ENCODE results near the gene OR5D14. TPM values are rescaled to one million over a fixed set of nuclear protein-coding genes. Genes with fewer than 3 reads are reported as not detected.

Gene OR5D14
- total and polyA plus RNA-seq, 2 of the 13 experiments (the other 11 are each of a cell fraction or from before 2014, with no cell fraction given): not detected

GRCh38 chr11:55811067-55811466 is 15.7 kb downstream of the OR5D14 start, which contains the start of gene OR5L1:
OR5L1 (plus strand) TSS chr11:55811367; CDS start chr11:55811467, 100 bp downstream.
- Histone ChIP-seq H3K27me3 (ENCODE audit: control insufficient read depth in 1 of 2, insufficient read depth in 2 of 2, low read length in 2 of 2) (no peaks in the 10 kb centered on the region), H3K79me2 (ENCODE audit: insufficient read depth, low read length) (no peaks in the 10 kb centered on the region), H3K27ac (ENCODE audit: extremely low read length, insufficient read depth, low read length) (no peak within 1 kb of the TSS), H3K4me1 (ENCODE audit: insufficient read depth, low read length) (no peaks in the 10 kb centered on the region), H2AFZ (ENCODE audit: low read length) (no peak within 1 kb of the TSS), H3K4me2 (ENCODE audit: low read depth, low read length) (no peak within 1 kb of the TSS), H3K9ac (ENCODE audit: insufficient read depth, low read depth, low read length) (no peak within 1 kb of the TSS), H3K9me3 (ENCODE audit: low read length) (peaks cover 43% of the 10 kb centered on the region), H4K20me1 (ENCODE audit: insufficient read depth, low read length) (no peaks in the 10 kb centered on the region), H3K4me3 (replicated peaks in 1 of 3; ENCODE audit: insufficient read depth in 1 of 3, low read depth in 2 of 3, low read length in 3 of 3) (no peak within 1 kb of the TSS), H3K36me3 (replicated peaks in 1 of 2; ENCODE audit: control insufficient read depth in 1 of 2, insufficient read depth in 2 of 2, low read length in 2 of 2) (no peaks in the 10 kb centered on the region)
- ATAC-seq (no peak), DNase-seq (ENCODE audit: low spot score) (no peak), FAIRE-seq (no peak)
- no peak for TF ChIP-seq ZNF619 (CRISPR knock-in tag; IDR thresholded peaks at IDR 0.05)
- TF ChIP-seq SRSF9 (IDR thresholded peaks at IDR 0.05; ENCODE audit: borderline replicate concordance, insufficient read depth, low read depth, low read length, poor library complexity, severe bottlenecking): no peak
- TF ChIP-seq ZNF12 (CRISPR knock-in tag; IDR thresholded peaks at IDR 0.05): no peak
- no peak for TF ChIP-seq KLF9 (CRISPR knock-in tag; IDR thresholded peaks at IDR 0.05; ENCODE audit: low read depth)
- TF ChIP-seq, protein P1, sequence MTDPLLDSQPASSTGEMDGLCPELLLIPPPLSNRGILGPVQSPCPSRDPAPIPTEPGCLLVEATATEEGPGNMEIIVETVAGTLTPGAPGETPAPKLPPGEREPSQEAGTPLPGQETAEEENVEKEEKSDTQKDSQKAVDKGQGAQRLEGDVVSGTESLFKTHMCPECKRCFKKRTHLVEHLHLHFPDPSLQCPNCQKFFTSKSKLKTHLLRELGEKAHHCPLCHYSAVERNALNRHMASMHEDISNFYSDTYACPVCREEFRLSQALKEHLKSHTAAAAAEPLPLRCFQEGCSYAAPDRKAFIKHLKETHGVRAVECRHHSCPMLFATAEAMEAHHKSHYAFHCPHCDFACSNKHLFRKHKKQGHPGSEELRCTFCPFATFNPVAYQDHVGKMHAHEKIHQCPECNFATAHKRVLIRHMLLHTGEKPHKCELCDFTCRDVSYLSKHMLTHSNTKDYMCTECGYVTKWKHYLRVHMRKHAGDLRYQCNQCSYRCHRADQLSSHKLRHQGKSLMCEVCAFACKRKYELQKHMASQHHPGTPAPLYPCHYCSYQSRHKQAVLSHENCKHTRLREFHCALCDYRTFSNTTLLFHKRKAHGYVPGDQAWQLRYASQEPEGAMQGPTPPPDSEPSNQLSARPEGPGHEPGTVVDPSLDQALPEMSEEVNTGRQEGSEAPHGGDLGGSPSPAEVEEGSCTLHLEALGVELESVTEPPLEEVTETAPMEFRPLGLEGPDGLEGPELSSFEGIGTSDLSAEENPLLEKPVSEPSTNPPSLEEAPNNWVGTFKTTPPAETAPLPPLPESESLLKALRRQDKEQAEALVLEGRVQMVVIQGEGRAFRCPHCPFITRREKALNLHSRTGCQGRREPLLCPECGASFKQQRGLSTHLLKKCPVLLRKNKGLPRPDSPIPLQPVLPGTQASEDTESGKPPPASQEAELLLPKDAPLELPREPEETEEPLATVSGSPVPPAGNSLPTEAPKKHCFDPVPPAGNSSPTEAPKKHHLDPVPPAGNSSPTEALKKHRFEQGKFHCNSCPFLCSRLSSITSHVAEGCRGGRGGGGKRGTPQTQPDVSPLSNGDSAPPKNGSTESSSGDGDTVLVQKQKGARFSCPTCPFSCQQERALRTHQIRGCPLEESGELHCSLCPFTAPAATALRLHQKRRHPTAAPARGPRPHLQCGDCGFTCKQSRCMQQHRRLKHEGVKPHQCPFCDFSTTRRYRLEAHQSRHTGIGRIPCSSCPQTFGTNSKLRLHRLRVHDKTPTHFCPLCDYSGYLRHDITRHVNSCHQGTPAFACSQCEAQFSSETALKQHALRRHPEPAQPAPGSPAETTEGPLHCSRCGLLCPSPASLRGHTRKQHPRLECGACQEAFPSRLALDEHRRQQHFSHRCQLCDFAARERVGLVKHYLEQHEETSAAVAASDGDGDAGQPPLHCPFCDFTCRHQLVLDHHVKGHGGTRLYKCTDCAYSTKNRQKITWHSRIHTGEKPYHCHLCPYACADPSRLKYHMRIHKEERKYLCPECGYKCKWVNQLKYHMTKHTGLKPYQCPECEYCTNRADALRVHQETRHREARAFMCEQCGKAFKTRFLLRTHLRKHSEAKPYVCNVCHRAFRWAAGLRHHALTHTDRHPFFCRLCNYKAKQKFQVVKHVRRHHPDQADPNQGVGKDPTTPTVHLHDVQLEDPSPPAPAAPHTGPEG (CRISPR knock-in tag; IDR thresholded peaks at IDR 0.05): no peak
- WGBS (ENCODE audit: low lambda C conversion rate): 27% methylated on average over 1 of the region's 1 CpG
- intact Hi-C loops (cut with micrococcal nuclease; ENCODE audit: unreplicated experiment): no loop called here
- CTCF ChIA-PET (ENCODE audit: low intra/inter-chr PET ratio, low total read pairs): no interaction called here
- no TSS peak for BruUV-seq (replicated peaks)
- POLR2A ChIA-PET: no interaction called here
- in situ Hi-C loops (cut with HindIII; ENCODE audit: extremely low pct_ligation_motif_present, low pct_unique_long_range_greater_than_20kb): no loop called here

Measured in HepG2 (cell line).